GM12878 (cell line): ENCODE measurements around the gene PDXP. TPM values are rescaled to one million over a fixed set of nuclear protein-coding genes. Genes with fewer than 3 reads are reported as not detected.
A peak's percentile ranks its signal among the peaks of the same experiment; 100 is the strongest.

Experiments
- DPF2 ChIP-seq: fragments of 450-650 bp; IDR thresholded peaks from 2 replicates; pipeline ENCODE4 v1.6.1; 2017; ENCODE audit warnings: mild to moderate bottlenecking
- EGR1 ChIP-seq, 2 experiments: IDR thresholded peaks; 1 replicate in 1 of 2; 2 replicates in 1 of 2; pipeline ENCODE4 v1.6.1; 2011 to 2012; ENCODE audit warnings: low read depth in 2 of 2, low read length in 2 of 2, borderline replicate concordance in 1 of 2, mild to moderate bottlenecking in 1 of 2, moderate library complexity in 1 of 2
- IKZF1 ChIP-seq: fragments of 450-650 bp; conservative IDR thresholded peaks from 2 replicates; pipeline ENCODE4 v1.6.1; 2017; ENCODE audit warnings: antibody characterized with exemption, mild to moderate bottlenecking
- MTA2 ChIP-seq: fragments of 450-650 bp; IDR thresholded peaks from 2 replicates; pipeline ENCODE4 v1.6.1; 2016; ENCODE audit warnings: low read depth, mild to moderate bottlenecking, moderate library complexity
- NBN ChIP-seq: fragments of 450-650 bp; IDR thresholded peaks from 2 replicates; pipeline ENCODE4 v1.6.1; 2016
- NR2F1 ChIP-seq: fragments of 450-650 bp; conservative IDR thresholded peaks from 2 replicates; pipeline ENCODE4 v1.6.1; 2017; ENCODE audit warnings: mild to moderate bottlenecking
- POLR2AphosphoS2 ChIP-seq: IDR thresholded peaks from 2 replicates; pipeline ENCODE4 v1.6.1; 2011; ENCODE audit warnings: low read depth, mild to moderate bottlenecking, low read length, improper control_type of control experiment, moderate library complexity
- POLR2AphosphoS5 ChIP-seq: IDR thresholded peaks from 2 replicates; pipeline ENCODE4 v1.6.1; 2011; ENCODE audit warnings: mild to moderate bottlenecking, low read length, inconsistent platforms
- SMAD5 ChIP-seq: IDR thresholded peaks from 2 replicates; pipeline ENCODE4 v1.6.1; 2016; ENCODE audit warnings: antibody characterized with exemption, low read depth
- polyA plus RNA-seq, 11 experiments: library from polyadenylated mRNA; depleted of rRNA in 4 of 11; unstranded in 6 of 11; stranded (reverse) in 5 of 11; fragments of >200 nt; fragmentation: Nextera tagmentation in 4 of 11; fragmentation: Illumina TruSeq in 1 of 11; extraction: Ambion mirVana in 4 of 11; extraction: Trizol in 1 of 11; gene quantifications; 1 replicate in 1 of 11; 2 replicates in 10 of 11; pipeline versions ENCODE4 v1.2.1 to v1.2.3, GENCODE V29; 2011 to 2016; ENCODE audit warnings: inconsistent platforms in 2 of 11, missing spikeins in 2 of 11, low read depth in 1 of 11
- total RNA-seq, 4 experiments: library from RNA; depleted of rRNA in 3 of 4; stranded (reverse); fragments of >200 nt in 3 of 4; fragmentation: Illumina TruSeq in 1 of 4; extraction: Trizol in 1 of 4; gene quantifications; 2 replicates each; pipeline versions ENCODE4 v1.2.1 to v1.2.3, GENCODE V29; 2013 to 2021
- TF ChIP-seq, protein P1 (sequence below): fragments of 450-650 bp; IDR thresholded peaks from 2 replicates; pipeline ENCODE4 v1.6.1; 2017; ENCODE audit warnings: mild to moderate bottlenecking, low read depth, inconsistent platforms; ENCODE audit not compliant: poor library complexity, severe bottlenecking
- TF ChIP-seq, protein P2 (sequence below): fragments of 450-650 bp; IDR thresholded peaks from 2 replicates; pipeline ENCODE4 v1.6.1; 2017; ENCODE audit warnings: low read depth, mild to moderate bottlenecking, moderate library complexity
- TF ChIP-seq, protein P3 (sequence below): IDR thresholded peaks from 2 replicates; pipeline ENCODE4 v1.6.1; 2011; ENCODE audit warnings: low read depth, low read length, improper control_type of control experiment, borderline replicate concordance
- TF ChIP-seq, protein P4 (sequence below): fragments of 450-650 bp; IDR thresholded peaks from 2 replicates; pipeline ENCODE4 v1.6.1; 2018; ENCODE audit warnings: borderline replicate concordance, mild to moderate bottlenecking; ENCODE audit not compliant: partially characterized antibody
- TF ChIP-seq, protein P5 (sequence below): IDR thresholded peaks from 2 replicates; pipeline ENCODE4 v1.6.1; 2012; ENCODE audit warnings: low read depth, low read length, improper control_type of control experiment
- TF ChIP-seq, protein P6 (sequence below): fragments of 150-350 bp; IDR thresholded peaks from 2 replicates; pipeline ENCODE4 v1.6.1; 2016; ENCODE audit warnings: low read depth, low read length
- TF ChIP-seq, protein P7 (sequence below): IDR thresholded peaks from 2 replicates; pipeline ENCODE4 v1.6.1; 2012; ENCODE audit warnings: low read depth, low read length, improper control_type of control experiment

The PDXP gene
- total and polyA plus RNA-seq, 10 of the 15 experiments (the other 5 are each of a cell fraction or from before 2014, with no cell fraction given): 4.4 to 56.7 (median 34.6) TPM

DNA sequence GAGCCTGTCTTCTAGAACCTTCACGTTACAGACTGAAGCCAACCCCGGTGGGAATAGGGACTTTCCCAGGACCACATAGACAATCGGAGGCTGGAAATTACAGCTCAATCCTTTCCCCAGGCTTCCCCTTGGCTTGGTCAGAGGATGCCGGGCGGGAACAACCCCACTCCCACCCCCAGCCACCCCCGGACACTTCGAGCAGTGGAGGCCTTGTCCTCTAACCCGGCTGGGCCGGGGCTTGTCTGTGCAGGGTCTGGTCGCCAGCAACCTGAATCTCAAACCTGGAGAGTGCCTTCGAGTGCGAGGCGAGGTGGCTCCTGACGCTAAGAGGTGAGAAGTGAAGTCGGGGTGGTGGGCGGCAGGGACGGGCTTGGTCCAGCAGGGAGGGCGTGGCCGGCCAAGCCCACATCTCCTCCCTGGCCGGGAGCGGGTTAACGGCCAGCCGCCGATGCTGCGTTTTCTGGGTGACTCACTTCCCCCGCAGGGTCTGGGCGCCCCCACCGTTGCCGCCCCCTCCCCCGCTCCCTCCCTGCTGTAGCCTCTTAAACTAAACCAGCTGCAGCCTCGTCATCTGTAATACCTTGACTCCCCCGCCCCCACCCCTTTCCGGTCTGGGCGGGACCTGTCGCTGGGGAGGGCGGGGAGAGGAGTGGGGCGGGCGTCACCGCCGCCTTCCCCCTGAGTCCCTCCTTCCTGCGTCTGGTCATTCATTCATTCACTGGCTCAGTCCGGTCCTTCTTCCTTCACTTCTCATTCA, 18.4 kb downstream of the PDXP start (continued):
- TF ChIP-seq, protein P1, sequence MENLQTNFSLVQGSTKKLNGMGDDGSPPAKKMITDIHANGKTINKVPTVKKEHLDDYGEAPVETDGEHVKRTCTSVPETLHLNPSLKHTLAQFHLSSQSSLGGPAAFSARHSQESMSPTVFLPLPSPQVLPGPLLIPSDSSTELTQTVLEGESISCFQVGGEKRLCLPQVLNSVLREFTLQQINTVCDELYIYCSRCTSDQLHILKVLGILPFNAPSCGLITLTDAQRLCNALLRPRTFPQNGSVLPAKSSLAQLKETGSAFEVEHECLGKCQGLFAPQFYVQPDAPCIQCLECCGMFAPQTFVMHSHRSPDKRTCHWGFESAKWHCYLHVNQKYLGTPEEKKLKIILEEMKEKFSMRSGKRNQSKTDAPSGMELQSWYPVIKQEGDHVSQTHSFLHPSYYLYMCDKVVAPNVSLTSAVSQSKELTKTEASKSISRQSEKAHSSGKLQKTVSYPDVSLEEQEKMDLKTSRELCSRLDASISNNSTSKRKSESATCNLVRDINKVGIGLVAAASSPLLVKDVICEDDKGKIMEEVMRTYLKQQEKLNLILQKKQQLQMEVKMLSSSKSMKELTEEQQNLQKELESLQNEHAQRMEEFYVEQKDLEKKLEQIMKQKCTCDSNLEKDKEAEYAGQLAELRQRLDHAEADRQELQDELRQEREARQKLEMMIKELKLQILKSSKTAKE: no peak
- peak; percentile 78 for TF ChIP-seq NBN
- peak in 1 of 2 experiments; percentile 84; a peak in 2 of 3 replicates for TF ChIP-seq EGR1 (IDR thresholded peaks at IDR 0.05; ENCODE audit: borderline replicate concordance in 1 of 2, low read depth in 2 of 2, low read length in 2 of 2)
- TF ChIP-seq, protein P2, sequence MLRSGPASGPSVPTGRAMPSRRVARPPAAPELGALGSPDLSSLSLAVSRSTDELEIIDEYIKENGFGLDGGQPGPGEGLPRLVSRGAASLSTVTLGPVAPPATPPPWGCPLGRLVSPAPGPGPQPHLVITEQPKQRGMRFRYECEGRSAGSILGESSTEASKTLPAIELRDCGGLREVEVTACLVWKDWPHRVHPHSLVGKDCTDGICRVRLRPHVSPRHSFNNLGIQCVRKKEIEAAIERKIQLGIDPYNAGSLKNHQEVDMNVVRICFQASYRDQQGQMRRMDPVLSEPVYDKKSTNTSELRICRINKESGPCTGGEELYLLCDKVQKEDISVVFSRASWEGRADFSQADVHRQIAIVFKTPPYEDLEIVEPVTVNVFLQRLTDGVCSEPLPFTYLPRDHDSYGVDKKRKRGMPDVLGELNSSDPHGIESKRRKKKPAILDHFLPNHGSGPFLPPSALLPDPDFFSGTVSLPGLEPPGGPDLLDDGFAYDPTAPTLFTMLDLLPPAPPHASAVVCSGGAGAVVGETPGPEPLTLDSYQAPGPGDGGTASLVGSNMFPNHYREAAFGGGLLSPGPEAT: peak; percentile 39; the same call in 1 of the 2 replicates
- 0 out of 2 replicates have a peak, but pooled peaks have one; percentile 24 for TF ChIP-seq SMAD5
- 0 out of 2 replicates have a peak, but pooled peaks have one; percentile 28 for TF ChIP-seq NR2F1
- peak; percentile 76; the same call in 1 of the 2 replicates for TF ChIP-seq POLR2AphosphoS2
- peak; percentile 61; the same call in 1 of the 2 replicates for TF ChIP-seq POLR2AphosphoS5
- peak; percentile 50; the same call in 1 of the 2 replicates for TF ChIP-seq MTA2
- TF ChIP-seq, protein P3, sequence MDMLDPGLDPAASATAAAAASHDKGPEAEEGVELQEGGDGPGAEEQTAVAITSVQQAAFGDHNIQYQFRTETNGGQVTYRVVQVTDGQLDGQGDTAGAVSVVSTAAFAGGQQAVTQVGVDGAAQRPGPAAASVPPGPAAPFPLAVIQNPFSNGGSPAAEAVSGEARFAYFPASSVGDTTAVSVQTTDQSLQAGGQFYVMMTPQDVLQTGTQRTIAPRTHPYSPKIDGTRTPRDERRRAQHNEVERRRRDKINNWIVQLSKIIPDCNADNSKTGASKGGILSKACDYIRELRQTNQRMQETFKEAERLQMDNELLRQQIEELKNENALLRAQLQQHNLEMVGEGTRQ: no peak
- peak; percentile 58; the same call in 1 of the 2 replicates for TF ChIP-seq IKZF1
- TF ChIP-seq, protein P4, sequence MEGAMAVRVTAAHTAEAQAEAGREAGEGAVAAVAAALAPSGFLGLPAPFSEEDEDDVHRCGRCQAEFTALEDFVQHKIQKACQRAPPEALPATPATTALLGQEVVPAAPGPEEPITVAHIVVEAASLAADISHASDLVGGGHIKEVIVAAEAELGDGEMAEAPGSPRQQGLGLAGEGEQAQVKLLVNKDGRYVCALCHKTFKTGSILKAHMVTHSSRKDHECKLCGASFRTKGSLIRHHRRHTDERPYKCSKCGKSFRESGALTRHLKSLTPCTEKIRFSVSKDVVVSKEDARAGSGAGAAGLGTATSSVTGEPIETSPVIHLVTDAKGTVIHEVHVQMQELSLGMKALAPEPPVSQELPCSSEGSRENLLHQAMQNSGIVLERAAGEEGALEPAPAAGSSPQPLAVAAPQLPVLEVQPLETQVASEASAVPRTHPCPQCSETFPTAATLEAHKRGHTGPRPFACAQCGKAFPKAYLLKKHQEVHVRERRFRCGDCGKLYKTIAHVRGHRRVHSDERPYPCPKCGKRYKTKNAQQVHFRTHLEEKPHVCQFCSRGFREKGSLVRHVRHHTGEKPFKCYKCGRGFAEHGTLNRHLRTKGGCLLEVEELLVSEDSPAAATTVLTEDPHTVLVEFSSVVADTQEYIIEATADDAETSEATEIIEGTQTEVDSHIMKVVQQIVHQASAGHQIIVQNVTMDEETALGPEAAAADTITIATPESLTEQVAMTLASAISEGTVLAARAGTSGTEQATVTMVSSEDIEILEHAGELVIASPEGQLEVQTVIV: no peak
- TF ChIP-seq, protein P5, sequence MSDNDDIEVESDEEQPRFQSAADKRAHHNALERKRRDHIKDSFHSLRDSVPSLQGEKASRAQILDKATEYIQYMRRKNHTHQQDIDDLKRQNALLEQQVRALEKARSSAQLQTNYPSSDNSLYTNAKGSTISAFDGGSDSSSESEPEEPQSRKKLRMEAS: peak; percentile 49; the same call in 1 of the 2 replicates
- TF ChIP-seq, protein P6, sequence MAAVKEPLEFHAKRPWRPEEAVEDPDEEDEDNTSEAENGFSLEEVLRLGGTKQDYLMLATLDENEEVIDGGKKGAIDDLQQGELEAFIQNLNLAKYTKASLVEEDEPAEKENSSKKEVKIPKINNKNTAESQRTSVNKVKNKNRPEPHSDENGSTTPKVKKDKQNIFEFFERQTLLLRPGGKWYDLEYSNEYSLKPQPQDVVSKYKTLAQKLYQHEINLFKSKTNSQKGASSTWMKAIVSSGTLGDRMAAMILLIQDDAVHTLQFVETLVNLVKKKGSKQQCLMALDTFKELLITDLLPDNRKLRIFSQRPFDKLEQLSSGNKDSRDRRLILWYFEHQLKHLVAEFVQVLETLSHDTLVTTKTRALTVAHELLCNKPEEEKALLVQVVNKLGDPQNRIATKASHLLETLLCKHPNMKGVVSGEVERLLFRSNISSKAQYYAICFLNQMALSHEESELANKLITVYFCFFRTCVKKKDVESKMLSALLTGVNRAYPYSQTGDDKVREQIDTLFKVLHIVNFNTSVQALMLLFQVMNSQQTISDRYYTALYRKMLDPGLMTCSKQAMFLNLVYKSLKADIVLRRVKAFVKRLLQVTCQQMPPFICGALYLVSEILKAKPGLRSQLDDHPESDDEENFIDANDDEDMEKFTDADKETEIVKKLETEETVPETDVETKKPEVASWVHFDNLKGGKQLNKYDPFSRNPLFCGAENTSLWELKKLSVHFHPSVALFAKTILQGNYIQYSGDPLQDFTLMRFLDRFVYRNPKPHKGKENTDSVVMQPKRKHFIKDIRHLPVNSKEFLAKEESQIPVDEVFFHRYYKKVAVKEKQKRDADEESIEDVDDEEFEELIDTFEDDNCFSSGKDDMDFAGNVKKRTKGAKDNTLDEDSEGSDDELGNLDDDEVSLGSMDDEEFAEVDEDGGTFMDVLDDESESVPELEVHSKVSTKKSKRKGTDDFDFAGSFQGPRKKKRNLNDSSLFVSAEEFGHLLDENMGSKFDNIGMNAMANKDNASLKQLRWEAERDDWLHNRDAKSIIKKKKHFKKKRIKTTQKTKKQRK: no peak
- TF ChIP-seq DPF2: peak; percentile 64
- TF ChIP-seq, protein P7, sequence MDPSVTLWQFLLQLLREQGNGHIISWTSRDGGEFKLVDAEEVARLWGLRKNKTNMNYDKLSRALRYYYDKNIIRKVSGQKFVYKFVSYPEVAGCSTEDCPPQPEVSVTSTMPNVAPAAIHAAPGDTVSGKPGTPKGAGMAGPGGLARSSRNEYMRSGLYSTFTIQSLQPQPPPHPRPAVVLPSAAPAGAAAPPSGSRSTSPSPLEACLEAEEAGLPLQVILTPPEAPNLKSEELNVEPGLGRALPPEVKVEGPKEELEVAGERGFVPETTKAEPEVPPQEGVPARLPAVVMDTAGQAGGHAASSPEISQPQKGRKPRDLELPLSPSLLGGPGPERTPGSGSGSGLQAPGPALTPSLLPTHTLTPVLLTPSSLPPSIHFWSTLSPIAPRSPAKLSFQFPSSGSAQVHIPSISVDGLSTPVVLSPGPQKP: peak; percentile 35; the same call in 1 of the 2 replicates
